ENCODE measurements around the gene SENP3. TPM values are rescaled to one million over a fixed set of nuclear protein-coding genes. Genes with fewer than 3 reads are reported as not detected.

The SENP3 gene
- polyA plus RNA-seq = 19.0 TPM

DNA sequence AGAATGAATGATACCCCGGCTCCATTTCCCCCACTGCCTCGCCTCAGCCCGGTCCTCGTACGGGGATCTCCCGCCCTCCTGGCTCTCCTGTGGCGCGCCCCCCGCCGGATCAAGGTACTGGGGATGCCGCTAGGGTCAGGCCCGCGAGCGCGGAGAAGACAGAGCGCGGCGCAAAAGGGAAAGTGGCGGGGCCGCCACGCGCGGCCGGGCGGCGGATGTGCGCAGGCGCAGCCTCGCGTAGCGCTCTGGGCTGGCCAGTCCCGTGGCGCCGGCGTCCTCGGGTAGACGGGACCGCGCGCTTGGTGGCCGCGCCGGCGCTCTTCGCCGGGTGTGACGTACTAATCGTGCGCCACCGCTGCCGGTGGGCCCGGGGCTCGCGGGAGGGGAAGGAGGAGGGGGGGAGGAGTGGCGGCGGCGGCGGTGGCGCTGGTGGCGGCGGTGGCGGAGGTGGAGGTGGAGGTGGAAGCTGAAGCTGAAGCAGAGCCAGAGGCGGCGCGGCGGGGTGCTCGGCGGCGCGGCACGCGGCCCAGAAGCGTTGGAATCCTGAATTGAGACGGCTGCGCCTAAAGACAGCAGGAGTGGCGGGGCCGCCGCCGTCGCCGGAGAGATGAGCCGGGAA is at the start of gene SENP3:
SENP3 (plus strand) TSS at position 331 of the 619 bp plus-strand sequence. CDS start 1,158 bp downstream, outside the sequence.
- Mint-ChIP-seq H3K4me3 (peak within 1 kb of the TSS; percentile 93 to 96 (median 94)), H3K27me3 (no peaks in the 10 kb centered on the region), H3K27ac (peak within 1 kb of the TSS; percentile 97 to 99 (median 98)), H3K4me1 (peaks cover 28 to 32% (median 30%) of the 10 kb centered on the region in 3 donors), H3K9me3 (no peaks in the 10 kb centered on the region), H3K36me3 (peaks cover under 1% of the 10 kb centered on the region)

- no peak overlapping the region for H3K4me3 Mint-ChIP-seq
- H3K27ac Mint-ChIP-seq = no peak overlapping the region
- peaks cover 3% of the 10 kb centered on the region for H3K36me3 Mint-ChIP-seq
- H3K27me3 Mint-ChIP-seq = no peaks in the 10 kb centered on the region
- no peaks in the 10 kb centered on the region for H3K4me1 Mint-ChIP-seq
- no peaks in the 10 kb centered on the region for H3K9me3 Mint-ChIP-seq
Measured at GRCh38 chr17:7512105-7512504, 49.6 kb upstream of the SENP3 start.

DNA sequence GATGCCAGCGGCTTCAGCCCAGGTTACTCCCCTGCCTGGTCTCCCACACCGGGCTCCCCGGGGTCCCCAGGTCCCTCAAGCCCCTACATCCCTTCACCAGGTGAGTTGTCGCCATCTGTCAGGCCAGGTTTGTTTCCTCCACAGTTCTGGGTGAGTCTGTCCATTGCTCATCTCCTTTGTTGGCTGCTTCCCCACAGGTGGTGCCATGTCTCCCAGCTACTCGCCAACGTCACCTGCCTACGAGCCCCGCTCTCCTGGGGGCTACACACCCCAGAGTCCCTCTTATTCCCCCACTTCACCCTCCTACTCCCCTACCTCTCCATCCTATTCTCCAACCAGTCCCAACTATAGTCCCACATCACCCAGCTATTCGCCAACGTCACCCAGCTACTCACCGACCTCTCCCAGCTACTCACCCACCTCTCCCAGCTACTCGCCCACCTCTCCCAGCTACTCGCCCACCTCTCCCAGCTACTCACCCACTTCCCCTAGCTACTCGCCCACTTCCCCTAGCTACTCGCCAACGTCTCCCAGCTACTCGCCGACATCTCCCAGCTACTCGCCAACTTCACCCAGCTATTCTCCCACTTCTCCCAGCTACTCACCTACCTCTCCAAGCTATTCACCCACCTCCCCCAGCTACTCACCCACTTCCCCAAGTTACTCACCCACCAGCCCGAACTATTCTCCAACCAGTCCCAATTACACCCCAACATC is 48.7 kb upstream of the SENP3 start:
- no peaks in the 10 kb centered on the region for H3K27me3 Mint-ChIP-seq
- no peak overlapping the region for H3K27ac Mint-ChIP-seq
- H3K36me3 Mint-ChIP-seq = peaks cover 3% of the 10 kb centered on the region
- peak overlapping the region in 1 of 4 donors; percentile 33 for H3K4me3 Mint-ChIP-seq
- H3K4me1 Mint-ChIP-seq = no peaks in the 10 kb centered on the region
- no peaks in the 10 kb centered on the region for H3K9me3 Mint-ChIP-seq

DNA sequence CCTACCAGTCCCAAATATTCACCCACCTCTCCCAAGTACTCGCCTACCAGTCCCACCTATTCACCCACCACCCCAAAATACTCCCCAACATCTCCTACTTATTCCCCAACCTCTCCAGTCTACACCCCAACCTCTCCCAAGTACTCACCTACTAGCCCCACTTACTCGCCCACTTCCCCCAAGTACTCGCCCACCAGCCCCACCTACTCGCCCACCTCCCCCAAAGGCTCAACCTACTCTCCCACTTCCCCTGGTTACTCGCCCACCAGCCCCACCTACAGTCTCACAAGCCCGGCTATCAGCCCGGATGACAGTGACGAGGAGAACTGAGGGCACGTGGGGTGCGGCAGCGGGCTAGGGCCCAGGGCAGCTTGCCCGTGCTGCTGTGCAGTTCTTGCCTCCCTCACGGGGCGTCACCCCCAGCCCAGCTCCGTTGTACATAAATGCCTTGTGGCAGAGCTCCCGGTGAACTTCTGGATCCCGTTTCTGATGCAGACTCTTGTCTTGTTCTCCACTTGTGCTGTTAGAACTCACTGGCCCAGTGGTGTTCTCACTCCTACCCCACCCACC is 47.8 kb upstream of the SENP3 start:
- Mint-ChIP-seq H3K4me3 (no peak overlapping the region), H3K27me3 (no peaks in the 10 kb centered on the region)

DNA sequence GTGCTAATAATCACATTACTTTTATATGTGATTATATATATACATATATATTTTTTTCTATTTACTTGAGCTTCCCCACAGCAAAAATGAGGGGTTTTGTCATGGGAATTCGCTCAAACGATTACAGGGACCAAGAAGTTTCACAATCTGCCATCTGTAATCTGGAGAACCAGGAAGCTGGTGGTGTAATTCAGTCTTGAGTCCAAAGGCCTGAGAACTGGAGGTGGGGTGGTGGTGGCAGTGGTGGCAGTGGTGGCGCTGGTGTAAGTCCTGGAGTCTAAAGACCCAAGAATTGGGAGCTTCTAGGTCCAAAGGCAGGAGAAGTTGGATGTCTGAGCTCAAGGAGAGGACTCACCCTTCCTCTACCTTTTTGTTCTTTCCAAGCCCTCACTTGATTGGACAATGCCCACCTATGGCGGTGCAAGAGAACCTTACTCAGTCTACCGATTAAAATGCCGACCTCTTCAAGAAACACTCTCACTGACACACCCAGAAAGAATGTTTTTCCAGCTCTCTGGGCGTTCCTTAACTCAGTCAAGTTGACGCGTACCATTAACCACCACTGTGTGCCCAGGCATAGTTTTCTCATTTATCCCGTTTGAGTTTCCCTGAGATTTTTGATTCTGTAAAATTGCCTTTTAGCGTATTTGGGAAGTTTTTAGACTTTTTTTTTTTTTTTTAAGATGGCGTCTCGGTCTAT is 45.7 kb upstream of the SENP3 start:
- Mint-ChIP-seq H3K4me3 (no peak overlapping the region), H3K9me3 (no peaks in the 10 kb centered on the region), H3K27ac (no peak overlapping the region), H3K36me3 (peaks cover 2% of the 10 kb centered on the region), H3K27me3 (no peaks in the 10 kb centered on the region), H3K4me1 (no peaks in the 10 kb centered on the region)

More for the DNA sequence above, 47.8 kb upstream of the SENP3 start:
- Mint-ChIP-seq H3K4me1 (no peaks in the 10 kb centered on the region), H3K27ac (no peak overlapping the region), H3K36me3 (peaks cover 3% of the 10 kb centered on the region), H3K9me3 (no peaks in the 10 kb centered on the region)

DNA sequence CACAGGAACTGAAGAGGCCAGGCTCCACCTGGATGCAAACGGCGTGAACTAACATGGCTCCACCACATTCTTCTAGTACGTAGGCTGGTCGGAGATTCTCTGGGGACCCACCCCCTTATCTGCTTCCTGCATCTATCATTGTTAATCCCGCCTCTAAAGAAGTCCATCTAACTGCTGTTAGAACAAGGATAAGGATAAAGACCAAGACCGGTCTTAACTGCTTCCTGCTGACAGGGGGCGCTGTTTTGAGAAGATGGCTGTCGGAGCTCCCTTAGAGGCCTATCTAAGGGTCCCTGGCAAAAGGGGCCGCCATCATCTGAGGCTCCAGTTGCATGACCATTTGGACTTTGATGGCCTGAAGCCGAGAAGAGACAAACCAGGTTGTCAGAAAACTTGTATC is 38.7 kb upstream of the SENP3 start:
- Mint-ChIP-seq H3K4me1 (no peaks in the 10 kb centered on the region), H3K36me3 (peaks cover 2% of the 10 kb centered on the region), H3K27ac (peak overlapping the region in 1 of 3 donors; percentile 53), H3K4me3 (peak overlapping the region in 2 of 4 donors; percentile 50 to 57), H3K9me3 (peaks cover 0 to 5% (median 0%) of the 10 kb centered on the region in 3 donors), H3K27me3 (no peaks in the 10 kb centered on the region)

DNA sequence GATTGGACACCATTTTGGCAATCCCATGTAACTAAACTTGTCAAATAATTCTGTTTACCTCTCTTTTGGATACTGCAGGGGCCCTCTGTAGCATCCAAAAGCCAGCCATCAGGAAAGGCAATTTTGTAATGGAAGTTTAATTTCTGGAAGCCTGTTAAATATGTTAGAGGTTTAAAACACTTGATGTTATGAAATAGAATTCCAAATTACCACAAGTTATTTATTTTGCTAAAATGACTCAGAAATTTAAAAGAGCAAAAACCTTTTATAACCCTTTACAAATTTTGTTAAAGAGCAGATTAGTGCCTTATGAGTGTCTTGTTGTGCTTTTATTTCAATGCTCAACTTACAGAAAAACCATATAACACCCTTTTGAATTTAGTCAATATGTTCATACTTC is 32.9 kb upstream of the SENP3 start:
- no peak overlapping the region for H3K4me3 Mint-ChIP-seq
- no peaks in the 10 kb centered on the region for H3K27me3 Mint-ChIP-seq
- H3K27ac Mint-ChIP-seq = no peak overlapping the region
- H3K9me3 Mint-ChIP-seq = peaks cover 0 to 15% (median 4%) of the 10 kb centered on the region in 3 donors
- no peaks in the 10 kb centered on the region for H3K36me3 Mint-ChIP-seq
- peaks cover 0 to 1% (median 0%) of the 10 kb centered on the region in 3 donors for H3K4me1 Mint-ChIP-seq

DNA sequence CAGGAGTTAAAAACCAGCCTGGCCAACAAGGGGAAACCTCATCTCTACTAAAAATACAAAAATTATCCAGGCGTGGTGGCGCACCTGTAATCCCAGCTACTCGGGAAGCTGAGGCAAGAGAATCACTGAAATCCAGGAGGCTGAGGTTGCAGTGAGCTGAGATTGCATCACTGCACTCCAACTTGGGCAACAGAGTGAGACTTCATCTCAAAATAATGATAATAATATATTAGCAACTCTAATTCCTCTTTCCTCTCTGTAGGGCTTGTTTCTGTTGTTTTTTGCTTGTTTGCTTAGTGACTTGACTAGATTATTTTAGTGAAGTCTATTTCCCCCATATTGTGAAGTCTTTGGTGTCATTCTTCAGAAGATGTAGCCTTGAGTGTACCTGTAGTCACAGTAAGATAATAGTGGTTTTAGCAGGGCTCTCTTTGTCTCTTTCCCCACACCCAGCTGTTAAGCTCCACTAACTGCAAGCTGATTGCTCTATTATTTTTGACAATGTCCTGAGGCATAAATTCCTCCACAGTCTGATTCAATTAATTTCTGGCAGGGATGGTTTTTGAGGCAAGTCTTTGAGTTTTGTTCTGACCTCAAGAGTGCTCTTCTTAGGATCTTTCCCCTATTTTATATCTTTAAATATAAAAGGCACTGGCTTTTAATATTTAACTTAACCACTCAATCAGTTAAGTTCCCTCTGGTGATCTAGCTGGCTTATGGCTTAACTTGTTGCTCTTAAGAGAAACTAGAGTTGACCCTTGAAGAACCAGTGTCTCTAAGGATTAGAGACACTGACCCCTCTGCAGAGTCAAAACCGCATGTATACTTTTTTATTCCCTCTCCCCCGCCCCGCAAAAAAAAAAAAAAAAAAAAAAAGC is 31.5 kb upstream of the SENP3 start:
- Mint-ChIP-seq H3K4me3 (no peak overlapping the region), H3K27me3 (peaks cover 4% of the 10 kb centered on the region), H3K36me3 (no peaks in the 10 kb centered on the region)

DNA sequence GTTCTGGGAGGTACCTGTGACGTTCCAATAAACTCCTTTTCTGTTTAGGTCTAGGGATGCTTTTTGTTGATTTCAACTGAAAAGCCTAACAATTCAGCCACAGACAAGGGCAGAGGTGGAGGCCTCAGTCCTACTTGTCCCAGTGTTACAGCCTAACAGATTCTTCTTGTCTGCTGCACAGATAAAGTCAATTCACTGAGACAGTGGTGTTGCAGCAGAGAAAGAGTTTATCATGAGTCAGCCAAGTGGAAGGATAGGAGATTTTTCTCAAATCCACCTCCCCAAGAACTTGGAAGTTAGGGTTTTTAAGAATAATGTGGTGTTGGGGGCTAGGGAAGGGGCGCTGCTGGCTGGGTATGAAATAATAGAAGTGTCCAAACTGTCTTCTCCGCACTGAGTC is 23.7 kb upstream of the SENP3 start:
- Mint-ChIP-seq H3K9me3 (no peaks in the 10 kb centered on the region), H3K36me3 (no peaks in the 10 kb centered on the region), H3K27me3 (peaks cover 4% of the 10 kb centered on the region), H3K27ac (no peak overlapping the region), H3K4me3 (no peak overlapping the region), H3K4me1 (no peaks in the 10 kb centered on the region)

More for the DNA sequence above, 31.5 kb upstream of the SENP3 start:
- peaks cover 0 to 14% (median 4%) of the 10 kb centered on the region in 3 donors for H3K9me3 Mint-ChIP-seq
- H3K27ac Mint-ChIP-seq = no peak overlapping the region
- peaks cover 0 to 1% (median 0%) of the 10 kb centered on the region in 3 donors for H3K4me1 Mint-ChIP-seq

DNA sequence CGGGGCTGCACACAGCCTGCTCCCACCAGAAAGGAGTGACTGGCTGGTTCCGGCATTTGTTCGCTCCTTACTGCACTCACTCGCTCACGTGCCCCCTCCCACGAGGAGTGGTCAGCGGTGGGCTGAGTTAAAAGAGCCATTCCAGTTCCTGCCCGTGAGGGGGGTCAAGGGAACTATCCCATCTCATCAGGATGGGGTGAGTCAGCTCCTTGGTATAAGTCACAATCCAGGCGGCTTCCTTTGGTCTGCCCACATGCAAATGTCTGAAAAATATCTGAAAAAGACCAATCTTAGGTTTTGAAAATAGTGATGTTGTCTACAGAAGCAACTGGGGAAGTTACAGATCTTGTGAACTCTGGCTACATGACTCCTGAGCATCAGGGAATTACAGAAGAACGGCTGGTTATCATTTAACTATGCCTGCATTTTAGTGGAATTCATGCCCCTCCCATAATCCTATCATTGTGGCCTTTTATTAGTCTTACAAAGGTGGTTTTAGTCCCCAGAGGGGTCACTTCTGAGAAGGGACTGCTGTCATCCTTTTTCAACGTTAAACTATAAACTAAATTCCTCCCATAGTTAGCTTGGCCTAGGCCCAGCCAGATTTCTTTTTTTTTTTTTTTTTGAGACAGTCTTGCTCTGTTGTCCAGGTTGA is 22.7 kb upstream of the SENP3 start:
- no peaks in the 10 kb centered on the region for H3K36me3 Mint-ChIP-seq
- no peak overlapping the region for H3K27ac Mint-ChIP-seq
- peaks cover 0 to 5% (median 0%) of the 10 kb centered on the region in 3 donors for H3K4me1 Mint-ChIP-seq
- H3K27me3 Mint-ChIP-seq = peaks cover 4% of the 10 kb centered on the region
- H3K4me3 Mint-ChIP-seq = no peak overlapping the region
- no peaks in the 10 kb centered on the region for H3K9me3 Mint-ChIP-seq

DNA sequence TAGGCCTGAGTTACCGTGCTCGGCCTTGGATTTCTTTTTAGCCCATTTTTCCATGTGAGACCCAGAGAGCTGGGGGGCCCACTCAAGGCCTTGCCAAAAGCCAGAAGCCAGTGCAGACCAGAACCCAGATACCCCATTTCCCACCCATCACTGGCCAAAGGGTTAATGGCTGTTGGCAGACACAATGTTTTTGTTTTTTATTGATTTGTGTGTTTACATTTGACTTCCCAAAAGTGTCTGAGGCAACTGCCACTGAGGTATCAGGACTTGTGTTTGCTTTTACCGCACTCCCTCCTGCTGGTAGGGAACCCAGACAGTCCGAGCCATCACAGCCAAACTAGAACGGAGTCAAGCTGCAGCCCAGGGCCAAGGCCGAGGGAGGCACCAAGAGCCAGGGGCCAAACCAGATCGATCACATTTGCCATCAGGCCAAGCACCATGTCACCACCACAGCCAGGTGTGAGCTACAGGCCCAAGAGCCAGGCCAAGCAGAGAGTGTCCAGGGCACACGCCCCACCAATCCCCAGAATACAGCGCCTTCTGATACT is 20.6 kb upstream of the SENP3 start:
- Mint-ChIP-seq H3K27me3 (no peaks in the 10 kb centered on the region), H3K4me1 (peaks cover 0 to 5% (median 0%) of the 10 kb centered on the region in 3 donors), H3K9me3 (no peaks in the 10 kb centered on the region), H3K4me3 (no peak overlapping the region), H3K36me3 (no peaks in the 10 kb centered on the region), H3K27ac (no peak overlapping the region)

GRCh38 chr17:7544911-7545310 is 16.8 kb upstream of the SENP3 start:
- Mint-ChIP-seq H3K9me3 (no peaks in the 10 kb centered on the region), H3K4me3 (no peak overlapping the region), H3K4me1 (peaks cover 5 to 13% (median 12%) of the 10 kb centered on the region in 3 donors), H3K36me3 (no peaks in the 10 kb centered on the region), H3K27me3 (no peaks in the 10 kb centered on the region), H3K27ac (no peak overlapping the region)

GRCh38 chr17:7548585-7549400 is 12.9 kb upstream of the SENP3 start, which contains the start of gene TNFSF12:
Gene TNFSF12, plus strand, starts transcription at chr17:7549058. Its CDS starts 96 bp downstream, at chr17:7549154.
- H3K4me1 Mint-ChIP-seq = peaks cover 13 to 36% (median 28%) of the 10 kb centered on the region in 3 donors
- peak within 1 kb of the TSS; percentile 54 to 88 (median 86) for H3K27ac Mint-ChIP-seq
- peak within 1 kb of the TSS; percentile 81 to 93 (median 88) for H3K4me3 Mint-ChIP-seq
- H3K9me3 Mint-ChIP-seq = no peaks in the 10 kb centered on the region
- H3K36me3 Mint-ChIP-seq = peaks cover 2% of the 10 kb centered on the region
- no peaks in the 10 kb centered on the region for H3K27me3 Mint-ChIP-seq

All from IgD-negative memory B cell (primary cell).